SIG-M5 treated with dmso at 0.1 percent for 504 hours (cell line): ENCODE data around the gene EEF1AKMT2.
A peak's percentile ranks its signal among the peaks of the same experiment; 100 is the strongest.

Experiments
- DNase-seq: peaks from one replicate; lab custom pipeline; 2025; ENCODE audit not compliant: unreplicated experiment; lab: John Stamatoyannopoulos, UW

Gene EEF1AKMT2

GRCh38 chr10:124739119-124739921 is 52.4 kb downstream of the EEF1AKMT2 start:
- DNase-seq = no peak

DNA sequence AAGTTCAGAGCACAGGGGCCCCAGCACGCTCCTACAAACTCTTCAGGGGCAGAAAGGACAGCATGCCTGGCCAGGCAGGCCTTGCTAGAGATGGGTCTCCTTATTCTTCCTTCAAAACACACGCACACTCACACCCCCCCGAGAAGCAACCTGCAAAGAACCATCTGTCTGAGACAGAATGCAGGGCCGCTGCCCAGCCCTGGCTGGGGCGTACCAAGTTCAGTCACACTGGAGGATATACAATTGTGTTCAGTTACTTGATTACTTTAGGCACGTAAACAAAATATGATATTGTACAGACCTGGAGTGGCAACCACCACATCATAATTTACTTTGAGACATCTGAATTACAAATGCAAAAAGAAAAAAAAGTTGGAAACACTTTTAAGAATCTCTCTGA is 53.2 kb downstream of the EEF1AKMT2 start:
- no peak for DNase-seq

GRCh38 chr10:124737708-124738107 is 54.0 kb downstream of the EEF1AKMT2 start:
- DNase-seq = no peak

GRCh38 chr10:124737221-124737620 is 54.5 kb downstream of the EEF1AKMT2 start:
- no peak for DNase-seq

DNA sequence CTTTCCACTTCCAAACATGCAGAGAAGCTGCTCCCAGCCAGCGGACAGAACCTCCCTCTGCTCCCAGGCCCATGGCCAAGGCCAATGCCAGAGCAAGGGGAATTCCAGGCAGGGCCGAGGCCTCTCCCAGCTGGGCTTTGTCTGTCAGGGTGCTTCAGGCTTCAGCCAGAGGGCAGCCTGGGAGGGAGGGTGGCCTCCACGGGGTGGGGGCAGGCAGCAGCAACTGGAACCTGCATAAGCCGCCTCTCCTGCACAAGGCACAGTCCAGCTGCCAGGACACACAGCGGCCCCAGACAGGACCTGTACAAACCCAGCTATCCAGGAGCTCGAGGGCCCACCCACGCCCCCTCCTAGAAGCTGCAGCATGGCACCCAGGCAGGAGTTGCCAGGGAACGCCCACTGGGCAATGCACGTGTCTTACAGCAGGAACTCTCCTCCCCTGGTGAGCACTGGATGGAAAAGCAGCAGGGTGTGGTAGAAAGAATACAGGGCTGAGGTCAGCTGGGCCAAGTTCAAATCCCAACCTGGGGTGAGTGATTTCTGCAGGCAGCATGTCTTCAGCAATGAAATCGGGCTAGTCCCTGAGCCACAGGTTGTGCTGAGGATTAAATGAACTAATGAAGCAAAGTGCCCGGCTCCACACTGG is 55.1 kb downstream of the EEF1AKMT2 start:
- no peak for DNase-seq

GRCh38 chr10:124735491-124736286 is 56.0 kb downstream of the EEF1AKMT2 start:
- no peak for DNase-seq

DNA sequence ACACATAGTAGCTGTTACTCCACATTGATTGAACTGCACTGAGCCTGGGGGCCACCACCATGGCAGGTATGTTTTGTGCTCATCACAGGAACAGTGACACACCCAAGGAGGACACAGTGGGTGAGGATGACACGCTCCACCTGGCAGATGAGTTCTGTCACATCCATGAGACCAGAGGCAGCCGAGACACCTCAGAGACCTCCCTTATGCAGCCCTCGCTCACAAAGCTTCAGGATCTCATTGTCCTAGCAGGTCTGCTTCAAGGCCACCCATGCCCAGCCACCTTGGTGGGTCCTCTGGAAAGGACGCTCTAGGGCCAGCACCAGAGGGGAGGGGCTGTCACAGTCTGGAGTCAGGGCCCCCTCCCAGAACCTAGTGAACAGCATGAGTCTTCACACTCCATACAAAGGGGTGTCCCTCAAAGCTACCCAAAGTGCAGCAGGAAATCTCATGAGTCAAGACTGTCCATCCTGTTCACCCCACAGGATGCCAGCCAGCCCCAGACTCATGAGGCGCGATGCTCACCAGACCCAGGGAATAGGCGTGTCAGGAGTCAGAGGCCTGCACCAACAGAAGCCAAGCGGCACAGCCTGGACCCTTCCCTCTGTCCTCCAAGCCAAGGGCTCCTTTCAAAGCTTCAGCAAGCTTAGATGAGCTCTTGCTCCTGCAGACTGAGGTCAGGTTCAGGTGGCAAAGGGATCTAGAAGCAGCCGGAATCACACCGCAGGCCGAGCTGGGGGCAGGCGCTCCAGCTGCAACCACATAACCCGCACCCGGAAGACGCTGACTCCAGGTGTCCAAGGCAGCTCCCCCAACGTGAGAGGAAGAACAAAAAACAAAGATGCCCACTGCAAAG is 57.1 kb downstream of the EEF1AKMT2 start:
- no peak for DNase-seq

- no peak for DNase-seq
Observed at GRCh38 chr10:124733571-124734245, 58.0 kb downstream of the EEF1AKMT2 start.

DNA sequence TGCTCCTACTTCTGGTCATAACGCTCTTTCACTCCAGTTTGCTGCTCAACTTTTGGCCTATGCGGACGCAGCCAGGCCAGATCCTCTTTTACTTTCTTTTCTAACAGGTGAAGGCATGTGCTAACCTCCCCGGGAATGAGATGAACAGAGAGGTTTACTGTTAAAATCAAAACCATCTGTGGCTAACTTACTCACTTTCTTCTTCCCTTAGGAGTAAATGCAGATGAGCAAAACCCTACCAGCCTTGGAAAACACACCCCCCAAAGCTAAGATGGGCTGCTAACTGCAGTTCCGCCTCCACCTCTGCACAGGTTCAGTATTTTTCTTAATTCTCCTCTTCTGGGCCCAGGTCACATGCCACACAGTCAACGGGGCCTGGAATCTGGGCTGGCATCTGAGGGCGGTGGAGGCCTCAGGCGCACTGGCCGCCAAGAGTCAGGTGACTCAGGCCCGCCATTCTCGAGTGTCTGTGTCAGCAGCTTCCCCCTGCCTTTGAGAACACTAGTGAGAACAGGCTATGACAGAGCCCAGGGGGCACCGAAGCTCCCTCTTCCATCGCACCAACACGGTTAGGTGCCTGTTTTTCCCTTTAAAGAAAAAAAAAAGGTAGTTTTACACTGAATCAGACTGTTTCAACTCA is 58.6 kb downstream of the EEF1AKMT2 start:
- no peak for DNase-seq

DNA sequence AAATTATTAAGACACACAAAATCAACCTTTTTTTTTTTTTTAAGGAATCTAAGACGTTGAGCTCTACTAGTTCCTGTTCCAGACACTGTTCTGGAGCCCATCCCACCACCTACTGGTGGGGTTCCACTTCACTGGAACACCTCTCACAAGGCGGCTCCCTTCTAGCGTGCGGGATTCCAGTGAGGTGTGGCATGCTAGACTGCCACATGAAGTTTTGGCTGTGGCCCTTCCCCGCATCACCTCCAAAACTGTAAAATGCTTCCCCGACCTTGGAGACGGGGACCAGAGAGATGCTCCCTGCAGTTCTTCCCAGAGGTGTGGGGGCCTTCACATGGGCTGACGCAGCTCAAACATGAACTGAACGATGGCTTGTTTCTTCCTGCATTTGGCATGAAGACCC is 60.1 kb downstream of the EEF1AKMT2 start:
- no peak for DNase-seq

- DNase-seq = no peak
Observed at GRCh38 chr10:124730790-124731189, 60.9 kb downstream of the EEF1AKMT2 start.

DNA sequence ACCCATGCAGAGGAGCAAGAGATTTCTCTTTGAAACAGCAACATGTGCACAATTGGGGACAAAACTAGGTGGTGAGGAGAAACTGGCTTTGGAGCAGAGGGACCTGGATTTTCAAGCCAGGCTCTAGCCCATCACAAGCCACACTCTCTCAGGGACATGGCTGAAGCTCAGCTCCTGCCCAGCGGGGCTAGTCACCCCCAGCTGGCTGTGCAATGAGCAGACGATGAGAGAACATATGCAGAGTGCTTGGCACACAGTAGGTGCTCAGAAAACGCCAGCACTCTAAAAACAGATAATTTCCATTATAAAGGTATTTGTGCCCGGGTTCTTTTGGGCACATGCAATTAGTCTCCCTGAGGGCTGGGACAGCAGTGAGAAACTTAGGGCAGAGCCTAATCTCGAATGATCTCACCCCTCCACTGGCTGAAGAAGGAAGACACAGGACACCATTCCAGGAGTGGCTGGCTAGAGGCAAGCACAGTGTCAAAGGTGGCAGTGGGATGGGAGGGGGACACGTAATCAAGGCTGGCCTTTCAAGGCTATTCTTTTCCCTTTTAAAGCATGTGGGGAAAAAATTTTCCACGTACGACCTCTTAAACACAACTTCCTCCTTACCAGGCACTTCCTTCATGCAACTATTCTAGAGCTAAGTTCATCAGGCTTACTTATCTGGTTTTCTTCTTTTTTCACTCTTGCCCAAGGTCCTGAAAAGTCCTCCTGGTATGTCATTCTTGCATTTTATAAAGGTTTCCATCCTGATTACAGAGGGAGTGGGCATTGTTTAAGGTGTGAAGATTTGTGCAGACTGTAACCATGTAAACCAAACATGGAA is 62.6 kb downstream of the EEF1AKMT2 start:
- peak; percentile 54 for DNase-seq

- DNase-seq = no peak
Observed at GRCh38 chr10:124728071-124728829, 63.4 kb downstream of the EEF1AKMT2 start.

GRCh38 chr10:124727361-124727960 is 64.2 kb downstream of the EEF1AKMT2 start:
- DNase-seq = no peak

GRCh38 chr10:124725791-124726190 is 65.9 kb downstream of the EEF1AKMT2 start:
- no peak for DNase-seq

- no peak for DNase-seq
Observed at GRCh38 chr10:124725171-124725631, 66.5 kb downstream of the EEF1AKMT2 start.

DNA sequence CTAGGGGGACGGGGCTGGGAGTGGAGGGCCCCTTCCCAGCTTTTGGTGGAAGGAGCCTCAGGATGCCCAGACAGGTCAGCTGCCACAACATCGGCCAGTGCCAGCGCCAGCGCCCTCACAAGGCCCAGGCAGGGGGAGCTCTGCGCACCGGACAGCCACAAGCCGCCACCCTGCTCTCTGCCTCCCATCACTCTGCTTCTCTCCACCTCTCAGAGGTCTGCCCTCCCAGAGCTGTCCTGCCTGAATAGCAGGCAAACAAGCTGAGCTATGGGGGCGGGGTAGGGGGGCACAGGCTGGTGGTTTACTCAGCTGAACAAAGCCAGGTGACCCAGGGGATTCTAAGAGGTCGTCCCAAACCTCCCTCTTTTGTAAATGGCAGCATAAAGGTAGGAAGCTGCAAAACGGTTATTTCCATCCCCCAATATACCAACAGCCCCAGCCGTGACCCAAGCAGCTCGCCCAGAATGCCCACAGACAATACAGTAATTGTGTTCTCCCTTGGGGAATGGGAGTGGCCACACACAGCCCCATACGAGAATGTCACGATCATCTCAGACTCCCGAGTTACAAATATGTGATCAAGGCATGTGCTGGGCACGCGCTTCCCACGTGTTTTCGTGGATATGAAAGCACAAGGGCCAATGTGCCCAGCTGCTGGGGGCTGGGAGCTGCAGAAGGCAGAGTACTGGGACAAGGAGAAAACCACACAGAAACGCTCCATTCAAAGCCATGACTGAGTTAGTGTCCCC is 67.2 kb downstream of the EEF1AKMT2 start:
- DNase-seq = no peak
